ENCODE data around the gene PGLYRP4.

- no peak for TF ChIP-seq CTCF (IDR thresholded peaks at IDR 0.05)
- no peak for TF ChIP-seq SIN3A (IDR thresholded peaks at IDR 0.05; ENCODE audit: borderline replicate concordance, insufficient read depth, low read depth, low read length)
- TF ChIP-seq POLR2AphosphoS5 (IDR thresholded peaks at IDR 0.05; ENCODE audit: low read depth, low read length): no peak
- no peak for TF ChIP-seq TCF7L2 (IDR thresholded peaks at IDR 0.05; ENCODE audit: low read depth, low read length)
- TF ChIP-seq REST (IDR thresholded peaks at IDR 0.05; ENCODE audit: insufficient read depth in 1 of 2, low read depth in 2 of 2, low read length in 1 of 2): no peak
Observed at GRCh38 chr1:153364156-153364555, 15.5 kb upstream of the PGLYRP4 start.

All from Panc1 (cell line).